GM21786 (cell line): Measurements from ENCODE around the gene SKA2.
A peak's percentile ranks its signal among the peaks of the same experiment; 100 is the strongest.
"Not testable (repeated sequence)": the region's sequence is repeated elsewhere in the genome, so short reads cannot be mapped to it uniquely, and the experiment has no call there.

Source experiments
- ATAC-seq: cut with Tn5 transposase; IDR thresholded peaks from one replicate; pipeline ENCODE4 v1.9.1; 2021; ENCODE audit not compliant: unreplicated experiment

The SKA2 gene

GRCh38 chr17:59105852-59106462, 49.0 kb downstream of the SKA2 start:
- peak; percentile 17 for ATAC-seq

GRCh38 chr17:59101178-59101577, 53.8 kb downstream of the SKA2 start:
- no peak for ATAC-seq

GRCh38 chr17:59097876-59098275, 57.1 kb downstream of the SKA2 start:
- ATAC-seq, result no peak

GRCh38 chr17:59094861-59095530, 60.0 kb downstream of the SKA2 start:
- ATAC-seq, result no peak

- ATAC-seq, result no peak
Observed at GRCh38 chr17:59093702-59094231, 61.2 kb downstream of the SKA2 start.

- ATAC-seq, result no peak
Observed at GRCh38 chr17:59093145-59093701, 61.8 kb downstream of the SKA2 start.

GRCh38 chr17:59090593-59090992, 64.4 kb downstream of the SKA2 start:
- not testable (repeated sequence) for ATAC-seq

GRCh38 chr17:59084154-59084553, 70.8 kb downstream of the SKA2 start:
- no peak for ATAC-seq

- ATAC-seq, result no peak
Observed at GRCh38 chr17:59074494-59074893, 80.5 kb downstream of the SKA2 start.

GRCh38 chr17:59073972-59074371, 81.0 kb downstream of the SKA2 start:
- ATAC-seq, result no peak

- ATAC-seq, result no peak
Observed at GRCh38 chr17:59069856-59070255, 85.1 kb downstream of the SKA2 start.

- peak; percentile 53 for ATAC-seq
Observed at GRCh38 chr17:59067756-59068155, 87.2 kb downstream of the SKA2 start.

- no peak for ATAC-seq
Observed at GRCh38 chr17:59067340-59067739, 87.6 kb downstream of the SKA2 start.

- no peak for ATAC-seq
Observed at GRCh38 chr17:59062509-59062908, 92.5 kb downstream of the SKA2 start.
